ENCODE data around the gene FBXW2. TPM values are rescaled to one million over a fixed set of nuclear protein-coding genes. Genes with fewer than 3 reads are reported as not detected.

The FBXW2 gene
- total and polyA plus RNA-seq, 8 donors: 47.9 to 93.4 (median 50.9) TPM

GRCh38 chr9:120713257-120714087, 79.7 kb downstream of the FBXW2 start:
- ATAC-seq (no peak), DNase-seq (peak in 2 of 4 donors; percentile 43 to 85)
- intact Hi-C loops (cut with DNase I): no loop called here
- H3K36me3 ChIP-seq: peaks cover 0 to 6% of the 10 kb centered on the region in 2 donors
- H3K4me1 ChIP-seq: peaks cover 24 to 54% of the 10 kb centered on the region in 2 donors
- peak overlapping the region; percentile 82 to 88 for H3K4me3 ChIP-seq
- TF ChIP-seq CTCF (IDR thresholded peaks at IDR 0.05): peak in 1 of 2 donors; percentile 56
- H3K9me3 ChIP-seq: no peaks in the 10 kb centered on the region
- no peaks in the 10 kb centered on the region for H3K27me3 ChIP-seq
- H3K27ac ChIP-seq: peak overlapping the region; percentile 86 to 95

- Histone ChIP-seq H3K27me3 (no peaks in the 10 kb centered on the region), H3K4me1 (peaks cover 24 to 63% of the 10 kb centered on the region in 2 donors), H3K4me3 (peak overlapping the region; percentile 82 to 88), H3K27ac (peak overlapping the region; percentile 86 to 95), H3K9me3 (no peaks in the 10 kb centered on the region), H3K36me3 (peaks cover 0 to 6% of the 10 kb centered on the region in 2 donors)
- intact Hi-C loops (cut with DNase I): no loop called here
- no peak for TF ChIP-seq CTCF (IDR thresholded peaks at IDR 0.05)
- ATAC-seq (no peak), DNase-seq (no peak)
These were observed 80.6 kb downstream of the FBXW2 start for GRCh38 chr9:120712539-120713031.

- Histone ChIP-seq H3K4me3 (peak overlapping the region; percentile 82 to 88), H3K36me3 (peaks cover 0 to 6% of the 10 kb centered on the region in 2 donors), H3K27ac (peak overlapping the region; percentile 86 to 95), H3K27me3 (no peaks in the 10 kb centered on the region), H3K4me1 (peaks cover 24 to 69% of the 10 kb centered on the region in 2 donors), H3K9me3 (no peaks in the 10 kb centered on the region)
- peak in 1 of 4 donors; percentile 43 for DNase-seq
- intact Hi-C loops (cut with DNase I): no loop called here
- ATAC-seq: peak; percentile 5
- no peak for TF ChIP-seq CTCF (IDR thresholded peaks at IDR 0.05)
These were observed 81.2 kb downstream of the FBXW2 start for GRCh38 chr9:120711841-120712538.

- peaks cover 0 to 6% of the 10 kb centered on the region in 2 donors for H3K36me3 ChIP-seq
- no peaks in the 10 kb centered on the region for H3K27me3 ChIP-seq
- peak overlapping the region; percentile 86 to 95 for H3K27ac ChIP-seq
- no peak for DNase-seq
- H3K9me3 ChIP-seq: no peaks in the 10 kb centered on the region
- ATAC-seq: no peak
- H3K4me3 ChIP-seq: peak overlapping the region; percentile 82 to 88
- no peak for TF ChIP-seq CTCF (IDR thresholded peaks at IDR 0.05)
- intact Hi-C loops (cut with DNase I): no loop called here
- peaks cover 24 to 75% of the 10 kb centered on the region in 2 donors for H3K4me1 ChIP-seq
These were observed 81.9 kb downstream of the FBXW2 start for GRCh38 chr9:120711354-120711753.

Measured in left lung (tissue), 10 donors.